Loucy (cell line): ENCODE results near the gene R3HDM1.
A peak's percentile ranks its signal among the peaks of the same experiment; 100 is the strongest.

ENCODE experiments used
- H2AFZ ChIP-seq: fragments of 200-600 bp; sonication (generic); 2 replicates; pipeline ENCODE4 v1.6.0; 2016; ENCODE audit warnings: antibody characterized with exemption, mild to moderate bottlenecking, low read length, moderate library complexity
- H3F3A ChIP-seq: fragments of 200-600 bp; 2 replicates; pipeline ENCODE4 v1.6.0; 2016; ENCODE audit warnings: antibody characterized with exemption, low read depth, mild to moderate bottlenecking
- H3K27me3 ChIP-seq: fragments of 200-600 bp; sonication (generic); 2 replicates; pipeline ENCODE4 v1.6.1; 2014; ENCODE audit warnings: low read length, mild to moderate bottlenecking; ENCODE audit not compliant: insufficient read depth, poor library complexity, severe bottlenecking
- H3K36me3 ChIP-seq: fragments of 200-600 bp; sonication (generic); 2 replicates; pipeline ENCODE4 v1.6.1; 2016; ENCODE audit warnings: low read length; ENCODE audit not compliant: insufficient read depth
- H3K4me1 ChIP-seq: fragments of 200-600 bp; sonication (generic); 2 replicates; pipeline ENCODE4 v1.5.1; 2014; ENCODE audit warnings: low read length, mild to moderate bottlenecking; ENCODE audit not compliant: insufficient read depth, poor library complexity, severe bottlenecking
- H3K4me2 ChIP-seq: fragments of 200-600 bp; sonication (generic); 2 replicates; pipeline ENCODE4 v1.6.0; 2014; ENCODE audit warnings: antibody characterized with exemption, low read length, low read depth, mild to moderate bottlenecking; ENCODE audit not compliant: poor library complexity, severe bottlenecking
- H3K4me3 ChIP-seq: fragments of 200-600 bp; sonication (generic); 2 replicates; pipeline ENCODE4 v1.5.1; 2014; ENCODE audit warnings: low read length, mild to moderate bottlenecking, mixed read lengths; ENCODE audit not compliant: poor library complexity, severe bottlenecking
- H3K79me2 ChIP-seq: fragments of 200-600 bp; sonication (generic); 2 replicates; pipeline ENCODE4 v1.6.1; 2014; ENCODE audit warnings: low read length; ENCODE audit not compliant: insufficient read depth
- H3K9ac ChIP-seq: fragments of 200-600 bp; sonication (generic); 2 replicates; pipeline ENCODE4 v1.6.0; 2014; ENCODE audit warnings: mild to moderate bottlenecking, low read depth, low read length, moderate library complexity; ENCODE audit not compliant: poor library complexity, severe bottlenecking
- H3K9me2 ChIP-seq: fragments of 200-600 bp; sonication (generic); replicated peaks from 2 replicates; pipeline ENCODE4 v1.6.1; 2016; ENCODE audit warnings: low read depth, low read length, mixed read lengths
- H3K9me3 ChIP-seq: fragments of 200-600 bp; sonication (generic); 2 replicates; pipeline ENCODE4 v1.6.1; 2014; ENCODE audit warnings: mild to moderate bottlenecking, antibody characterized with exemption, low read length, low read depth; ENCODE audit not compliant: insufficient read depth
- H4K20me1 ChIP-seq: fragments of 200-600 bp; sonication (generic); 2 replicates; pipeline ENCODE4 v1.6.0; 2014; ENCODE audit warnings: antibody characterized with exemption, low read length, mild to moderate bottlenecking; ENCODE audit not compliant: insufficient read depth, poor library complexity, severe bottlenecking
- CTCF ChIP-seq: fragments of 200-600 bp; sonication (generic); conservative IDR thresholded peaks from 2 replicates; pipeline ENCODE4 v1.5.1; 2014; ENCODE audit warnings: mild to moderate bottlenecking, antibody characterized with exemption, low read length
- EZH2phosphoT487 ChIP-seq: fragments of 200-600 bp; IDR thresholded peaks from 2 replicates; pipeline ENCODE4 v1.6.1; 2018; ENCODE audit warnings: antibody characterized with exemption, mild to moderate bottlenecking, moderate library complexity, borderline replicate concordance

Gene R3HDM1

GRCh38 chr2:135573620-135574019, 42.3 kb downstream of the R3HDM1 start:
- Histone ChIP-seq H3K4me3 (no peak overlapping the region), H3K9me3 (no peaks in the 10 kb centered on the region), H3K4me1 (no peaks in the 10 kb centered on the region)

GRCh38 chr2:135581282-135581681, 50.0 kb downstream of the R3HDM1 start:
- Histone ChIP-seq H3K4me2 (no peak overlapping the region), H3K36me3 (no peaks in the 10 kb centered on the region), H2AFZ (no peak overlapping the region), H4K20me1 (peaks cover 15% of the 10 kb centered on the region), H3F3A (no peaks in the 10 kb centered on the region), H3K27me3 (no peaks in the 10 kb centered on the region), H3K4me3 (no peak overlapping the region), H3K79me2 (peaks cover 15% of the 10 kb centered on the region), H3K9me2 (no peaks in the 10 kb centered on the region), H3K9me3 (no peaks in the 10 kb centered on the region), H3K9ac (no peak overlapping the region), H3K4me1 (peaks cover 11% of the 10 kb centered on the region)
- no peak for TF ChIP-seq EZH2phosphoT487

More at GRCh38 chr2:135573620-135574019, 42.3 kb downstream of the R3HDM1 start:
- Histone ChIP-seq H3F3A (no peaks in the 10 kb centered on the region), H3K9ac (no peak overlapping the region), H3K36me3 (peaks cover 2% of the 10 kb centered on the region; the same call in 1 of the 2 replicates), H3K4me2 (no peak overlapping the region), H2AFZ (no peak overlapping the region), H4K20me1 (peaks cover 8% of the 10 kb centered on the region), H3K9me2 (no peaks in the 10 kb centered on the region), H3K79me2 (peaks cover 20% of the 10 kb centered on the region), H3K27me3 (no peaks in the 10 kb centered on the region)
- TF ChIP-seq CTCF: peak; percentile 54
- no peak for TF ChIP-seq EZH2phosphoT487

GRCh38 chr2:135582383-135582782, 51.1 kb downstream of the R3HDM1 start:
- H3K27me3 ChIP-seq: no peaks in the 10 kb centered on the region
- H3K9ac ChIP-seq: no peak overlapping the region
- H3K4me2 ChIP-seq: no peak overlapping the region
- H4K20me1 ChIP-seq: peaks cover 15% of the 10 kb centered on the region
- peaks cover 15% of the 10 kb centered on the region for H3K79me2 ChIP-seq
- no peaks in the 10 kb centered on the region for H3K9me2 ChIP-seq
- peaks cover 13% of the 10 kb centered on the region for H3K4me1 ChIP-seq
- no peak for TF ChIP-seq EZH2phosphoT487
- no peak for TF ChIP-seq CTCF
- no peak overlapping the region for H3K4me3 ChIP-seq
- H2AFZ ChIP-seq: no peak overlapping the region
- H3K9me3 ChIP-seq: no peaks in the 10 kb centered on the region
- no peaks in the 10 kb centered on the region for H3F3A ChIP-seq
- H3K36me3 ChIP-seq: no peaks in the 10 kb centered on the region

GRCh38 chr2:135585586-135585985, 54.3 kb downstream of the R3HDM1 start:
- TF ChIP-seq EZH2phosphoT487 (no peak), CTCF (peak; percentile 50)
- no peaks in the 10 kb centered on the region for H3K27me3 ChIP-seq
- H3K79me2 ChIP-seq: peaks cover 15% of the 10 kb centered on the region
- no peaks in the 10 kb centered on the region for H3K36me3 ChIP-seq
- H4K20me1 ChIP-seq: peaks cover 28% of the 10 kb centered on the region
- peaks cover 27% of the 10 kb centered on the region for H3K4me1 ChIP-seq
- H2AFZ ChIP-seq: no peak overlapping the region
- H3K4me2 ChIP-seq: no peak overlapping the region
- no peaks in the 10 kb centered on the region for H3K9me2 ChIP-seq
- no peak overlapping the region for H3K9ac ChIP-seq
- no peaks in the 10 kb centered on the region for H3K9me3 ChIP-seq
- H3F3A ChIP-seq: peaks cover 7% of the 10 kb centered on the region
- H3K4me3 ChIP-seq: no peak overlapping the region
